SU-DHL-6 (cell line): ENCODE results near the gene IRX3.

ENCODE experiments used
- H2AFZ ChIP-seq: fragments of 200-600 bp; sonication (generic); 2 replicates; pipeline ENCODE4 v1.6.1; 2014; ENCODE audit warnings: low read depth, mild to moderate bottlenecking, moderate library complexity, mixed read lengths, antibody characterized with exemption, low read length; ENCODE audit not compliant: severe bottlenecking
- H3F3A ChIP-seq: fragments of 200-600 bp; shearing (Covaris generic); 2 replicates; pipeline ENCODE4 v1.6.0; 2016; ENCODE audit warnings: antibody characterized with exemption, mild to moderate bottlenecking; ENCODE audit not compliant: insufficient read depth
- H3K27ac ChIP-seq: fragments of 200-600 bp; sonication (generic); 2 replicates; pipeline ENCODE4 v1.5.1; 2016; ENCODE audit warnings: low read depth, mild to moderate bottlenecking, low read length, moderate library complexity, mixed read lengths
- H3K27me3 ChIP-seq: fragments of 200-600 bp; sonication (generic), shearing (Covaris generic); 2 replicates; pipeline ENCODE4 v1.6.0; 2014; ENCODE audit warnings: mild to moderate bottlenecking, low read length
- H3K36me3 ChIP-seq: fragments of 200-600 bp; sonication (generic); 2 replicates; pipeline ENCODE4 v1.6.1; 2014; ENCODE audit warnings: mild to moderate bottlenecking, low read length, mixed read lengths
- H3K4me2 ChIP-seq: fragments of 300-600, 200-600 bp; shearing (Covaris generic), sonication (generic); 2 replicates; pipeline ENCODE4 v1.6.0; 2014; ENCODE audit warnings: low read length, low read depth, mild to moderate bottlenecking; ENCODE audit not compliant: poor library complexity, severe bottlenecking
- H3K4me3 ChIP-seq: fragments of 200-600 bp; sonication (generic); 2 replicates; pipeline ENCODE4 v1.5.1; 2014; ENCODE audit warnings: antibody characterized with exemption, low read length, mild to moderate bottlenecking, mixed read lengths; ENCODE audit not compliant: insufficient read depth, poor library complexity, severe bottlenecking
- H3K79me2 ChIP-seq: fragments of 200-600 bp; sonication (generic); 2 replicates; pipeline ENCODE4 v1.6.1; 2014; ENCODE audit warnings: mild to moderate bottlenecking, low read length, moderate library complexity; ENCODE audit not compliant: insufficient read depth
- H3K9ac ChIP-seq: fragments of 200-600 bp; sonication (generic); 2 replicates; pipeline ENCODE4 v1.7.0; 2014; ENCODE audit warnings: mild to moderate bottlenecking, low read length
- H3K9me2 ChIP-seq: fragments of 200-600 bp; sonication (generic); replicated peaks from 2 replicates; pipeline ENCODE4 v1.6.1; 2014; ENCODE audit warnings: low read length; ENCODE audit not compliant: insufficient read depth
- H3K9me3 ChIP-seq: fragments of 200-600 bp; sonication (generic); 2 replicates; pipeline ENCODE4 v1.6.1; 2014; ENCODE audit warnings: low read length, mixed read lengths; ENCODE audit not compliant: insufficient read depth
- H4K20me1 ChIP-seq: fragments of 200-600 bp; sonication (generic); 2 replicates; pipeline ENCODE4 v1.6.1; 2014; ENCODE audit warnings: low read depth, mild to moderate bottlenecking, antibody characterized with exemption, low read length, moderate library complexity, mixed read lengths
- CTCF ChIP-seq: fragments of 200-600 bp; sonication (generic); IDR thresholded peaks from one replicate; pipeline ENCODE4 v1.5.1; 2017; ENCODE audit warnings: antibody characterized with exemption, mild to moderate bottlenecking, low read length, moderate library complexity; ENCODE audit not compliant: insufficient read depth, poor library complexity, severe bottlenecking
- EZH2phosphoT487 ChIP-seq: fragments of 200-600 bp; sonication (generic), shearing (Covaris generic); conservative IDR thresholded peaks from 2 replicates; pipeline ENCODE4 v1.6.1; 2018; ENCODE audit warnings: mild to moderate bottlenecking, antibody characterized with exemption, low read length, moderate library complexity, mixed read lengths

Gene IRX3

GRCh38 chr16:54303613-54304012 lies 17.0 kb upstream of the IRX3 start:
- Histone ChIP-seq H2AFZ (no peak overlapping the region), H3K79me2 (no peaks in the 10 kb centered on the region), H3K27ac (no peak overlapping the region), H3F3A (no peaks in the 10 kb centered on the region), H4K20me1 (no peaks in the 10 kb centered on the region), H3K36me3 (no peaks in the 10 kb centered on the region), H3K9me3 (no peaks in the 10 kb centered on the region), H3K4me3 (no peak overlapping the region), H3K9me2 (no peaks in the 10 kb centered on the region), H3K4me2 (no peak overlapping the region), H3K9ac (no peak overlapping the region), H3K27me3 (no peaks in the 10 kb centered on the region)
- TF ChIP-seq CTCF, result no peak
- TF ChIP-seq EZH2phosphoT487, result no peak

- TF ChIP-seq CTCF (no peak), EZH2phosphoT487 (no peak)
- Histone ChIP-seq H2AFZ (no peak overlapping the region), H3K9ac (no peak overlapping the region), H3K9me3 (no peaks in the 10 kb centered on the region), H3K27me3 (no peaks in the 10 kb centered on the region), H3K9me2 (no peaks in the 10 kb centered on the region), H3K79me2 (no peaks in the 10 kb centered on the region), H4K20me1 (no peaks in the 10 kb centered on the region), H3F3A (no peaks in the 10 kb centered on the region), H3K4me2 (no peak overlapping the region), H3K4me3 (no peak overlapping the region), H3K27ac (no peak overlapping the region), H3K36me3 (no peaks in the 10 kb centered on the region)
Measured at GRCh38 chr16:54297154-54297553, 10.6 kb upstream of the IRX3 start.

GRCh38 chr16:54296543-54296942 lies 10.0 kb upstream of the IRX3 start:
- H3K9me2 ChIP-seq, result no peaks in the 10 kb centered on the region
- no peaks in the 10 kb centered on the region for H4K20me1 ChIP-seq
- no peaks in the 10 kb centered on the region for H3K9me3 ChIP-seq
- TF ChIP-seq CTCF (no peak), EZH2phosphoT487 (no peak)
- H3K9ac ChIP-seq, result no peak overlapping the region
- H3K36me3 ChIP-seq, result no peaks in the 10 kb centered on the region
- H2AFZ ChIP-seq, result no peak overlapping the region
- H3K27me3 ChIP-seq, result no peaks in the 10 kb centered on the region
- no peaks in the 10 kb centered on the region for H3F3A ChIP-seq
- no peaks in the 10 kb centered on the region for H3K79me2 ChIP-seq
- H3K4me2 ChIP-seq, result no peak overlapping the region
- H3K27ac ChIP-seq, result no peak overlapping the region
- no peak overlapping the region for H3K4me3 ChIP-seq
